Spinal cord (tissue), 10 donors: ENCODE measurements around the gene LLCFC1. TPM values are rescaled to one million over a fixed set of nuclear protein-coding genes. Genes with fewer than 3 reads are reported as not detected.

Source experiments
- DNase-seq, 6 donors: peaks; one replicate each; pipeline versions ENCODE4 v3.0.0 to v3.0.0-alpha.2; 2013 to 2015; ENCODE audit warnings: low spot score in 6 of 6, low read depth in 4 of 6
- H3K27ac ChIP-seq: one replicate; pipeline ENCODE4 v1.5.1; 2013; ENCODE audit warnings: low read depth, low read length, control low read depth
- H3K27me3 ChIP-seq: one replicate; pipeline ENCODE4 v1.6.1; 2013; ENCODE audit warnings: low read length; ENCODE audit not compliant: control insufficient read depth, insufficient read depth
- H3K36me3 ChIP-seq: one replicate; pipeline ENCODE4 v1.6.1; 2013; ENCODE audit warnings: low read length; ENCODE audit not compliant: control insufficient read depth, insufficient read depth
- H3K4me1 ChIP-seq: one replicate; pipeline ENCODE4 v1.6.1; 2013; ENCODE audit warnings: low read length; ENCODE audit not compliant: control insufficient read depth, insufficient read depth
- H3K4me3 ChIP-seq: one replicate; pipeline ENCODE4 v1.5.1; 2013; ENCODE audit warnings: low read depth, low read length, control low read depth
- H3K9me3 ChIP-seq: one replicate; pipeline ENCODE4 v1.6.1; 2013; ENCODE audit warnings: low read length; ENCODE audit not compliant: control insufficient read depth, insufficient read depth
- WGBS: methylation state at CpG from one replicate; pipeline ENCODE4 v1.1.5; 2013; ENCODE audit warnings: missing lambda C conversion rate; ENCODE audit not compliant: insufficient coverage; 5-methylcytosine and 5-hydroxymethylcytosine counted together
- polyA plus RNA-seq, 2 donors: library from polyadenylated mRNA; unstranded; fragments of 120-200 nt; gene quantifications; one replicate each; pipeline ENCODE4 v1.2.1, GENCODE V29; 2013; ENCODE audit not compliant: insufficient read length in 2 of 2
- total RNA-seq, 2 donors: library from RNA; depleted of rRNA in 1 of 2; stranded (reverse); fragments of 120-200 nt in 1 of 2; fragments of >200 nt in 1 of 2; gene quantifications; one replicate each; pipeline versions ENCODE4 v1.2.3 to v1.2.4, GENCODE V29; 2013 to 2014
- donor health status: healthy.

LLCFC1 gene
- total and polyA plus RNA-seq, 4 donors: 0.38 TPM; not detected in 3

DNA sequence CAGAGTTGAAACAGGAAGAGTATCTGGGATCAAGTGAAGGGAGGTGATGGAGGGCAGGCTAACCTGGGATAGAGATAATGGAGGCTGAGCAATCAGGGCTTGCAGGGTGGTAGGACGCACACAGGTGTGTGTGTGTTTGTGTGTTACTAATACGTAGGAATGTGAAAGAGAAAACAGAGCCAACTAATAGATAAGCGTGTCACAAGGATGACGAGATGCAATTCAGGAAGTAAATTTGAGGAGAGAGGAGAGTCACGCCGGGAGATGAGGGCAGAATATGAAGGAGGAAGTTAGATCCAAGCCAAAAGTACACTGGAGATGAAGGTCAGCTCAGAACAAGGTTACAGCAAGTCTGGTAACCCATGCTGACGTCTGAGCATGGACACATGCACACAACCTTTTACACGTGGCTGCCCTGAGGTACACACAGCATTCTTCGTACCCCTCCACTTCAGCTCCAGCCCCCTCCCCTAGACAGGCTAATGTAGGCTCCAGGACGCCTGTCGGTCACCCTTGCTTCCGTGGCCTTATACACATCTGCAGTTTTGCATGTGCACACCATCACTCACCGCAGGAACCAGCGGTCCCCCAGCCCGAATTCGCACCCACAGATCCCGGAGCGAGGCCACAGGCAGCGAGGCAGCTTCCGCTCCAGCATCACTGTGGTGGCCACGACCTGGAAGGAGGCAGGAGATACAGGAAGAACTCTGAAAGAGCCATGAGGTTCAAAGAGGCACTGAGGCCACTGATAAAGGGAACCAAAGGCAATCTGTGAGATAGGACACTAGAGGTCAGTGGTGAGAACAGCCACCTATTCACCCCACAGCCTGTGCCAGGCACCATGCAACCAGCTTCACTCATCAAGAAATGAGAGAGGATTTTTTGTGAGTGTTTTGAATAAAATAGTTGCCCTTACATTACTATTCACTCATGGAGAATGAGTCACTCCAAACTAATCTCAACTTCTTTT, 30.1 kb upstream of the LLCFC1 start:
- no peaks in the 10 kb centered on the region for H3K36me3 ChIP-seq
- peaks cover under 1% of the 10 kb centered on the region for H3K9me3 ChIP-seq
- H3K4me3 ChIP-seq: no peak overlapping the region
- 86% methylated on average over 21 of the region's 21 CpGs for WGBS
- no peak for DNase-seq
- H3K4me1 ChIP-seq: no peaks in the 10 kb centered on the region
- H3K27me3 ChIP-seq: no peaks in the 10 kb centered on the region
- no peak overlapping the region for H3K27ac ChIP-seq

DNA sequence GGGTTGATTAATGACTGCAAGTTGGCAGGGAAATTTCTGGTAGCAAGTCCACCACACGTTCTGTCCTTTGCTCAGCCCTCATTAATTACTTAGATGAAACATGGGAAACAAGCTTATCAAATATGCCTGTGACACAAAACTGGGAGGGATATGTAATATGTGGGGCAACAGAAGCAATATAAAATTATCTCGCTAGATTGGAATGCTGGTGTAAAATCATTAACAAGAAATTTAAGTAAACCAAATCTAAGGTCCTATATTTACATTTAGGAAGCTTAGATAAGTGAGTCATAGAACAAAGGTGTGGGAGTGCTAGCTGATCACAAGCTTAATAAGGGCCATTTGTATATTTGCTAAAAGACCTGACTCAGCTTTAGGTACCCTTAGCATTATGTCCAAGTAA, 29.3 kb upstream of the LLCFC1 start:
- Histone ChIP-seq H3K27ac (no peak overlapping the region), H3K4me1 (no peaks in the 10 kb centered on the region), H3K9me3 (no peaks in the 10 kb centered on the region), H3K4me3 (no peak overlapping the region), H3K36me3 (no peaks in the 10 kb centered on the region), H3K27me3 (no peaks in the 10 kb centered on the region)
- peak in 1 of 6 donors; percentile 14 for DNase-seq
- WGBS: no CpG with 5 or more reads among the region's 2 CpGs

DNA sequence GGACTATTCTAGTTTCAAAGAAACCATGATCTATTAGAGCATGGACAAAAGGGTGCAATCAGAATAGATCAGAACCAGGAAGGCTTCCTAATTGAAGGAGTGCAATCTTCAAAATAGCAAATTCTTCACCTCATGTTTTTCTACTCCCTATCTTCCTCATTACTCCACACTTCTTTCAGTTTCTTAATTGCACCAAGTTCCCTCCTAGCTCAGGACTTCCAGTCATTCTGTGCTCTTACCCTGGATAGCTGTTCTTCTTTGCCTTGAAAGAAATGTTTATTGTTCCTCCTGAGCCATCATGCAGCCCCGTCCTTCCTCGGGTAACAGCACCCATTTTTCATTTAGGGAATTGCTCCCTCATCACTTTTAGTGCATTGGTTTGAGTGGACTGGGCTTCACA, 28.8 kb upstream of the LLCFC1 start:
- no peaks in the 10 kb centered on the region for H3K27me3 ChIP-seq
- no peaks in the 10 kb centered on the region for H3K36me3 ChIP-seq
- H3K4me3 ChIP-seq: no peak overlapping the region
- no peak for DNase-seq
- H3K27ac ChIP-seq: no peak overlapping the region
- no peaks in the 10 kb centered on the region for H3K4me1 ChIP-seq
- no peaks in the 10 kb centered on the region for H3K9me3 ChIP-seq
- 75% methylated on average over 2 of the region's 2 CpGs for WGBS

DNA sequence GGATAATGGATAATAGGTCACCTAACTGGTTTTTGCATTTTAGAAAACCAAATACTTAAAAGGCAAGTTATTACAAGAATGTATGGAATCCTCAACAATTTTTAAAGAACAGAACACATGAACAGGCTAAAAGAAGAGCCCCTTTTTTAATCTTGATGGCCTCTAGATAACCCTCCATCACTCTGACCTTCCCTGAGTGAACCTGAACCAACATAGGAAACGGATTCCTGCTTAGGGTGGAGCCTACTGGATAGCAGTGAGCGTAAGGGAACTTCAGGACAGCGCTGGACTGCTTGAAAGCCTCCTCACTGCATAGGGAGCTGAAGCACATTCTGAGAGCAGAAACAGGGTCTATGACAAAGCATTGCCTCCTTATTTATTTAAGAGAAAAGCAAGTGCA, 26.2 kb upstream of the LLCFC1 start:
- H3K36me3 ChIP-seq: no peaks in the 10 kb centered on the region
- H3K27ac ChIP-seq: no peak overlapping the region
- H3K9me3 ChIP-seq: no peaks in the 10 kb centered on the region
- H3K4me1 ChIP-seq: no peaks in the 10 kb centered on the region
- WGBS: 81% methylated on average over 3 of the region's 3 CpGs
- no peak for DNase-seq
- no peak overlapping the region for H3K4me3 ChIP-seq
- H3K27me3 ChIP-seq: no peaks in the 10 kb centered on the region

DNA sequence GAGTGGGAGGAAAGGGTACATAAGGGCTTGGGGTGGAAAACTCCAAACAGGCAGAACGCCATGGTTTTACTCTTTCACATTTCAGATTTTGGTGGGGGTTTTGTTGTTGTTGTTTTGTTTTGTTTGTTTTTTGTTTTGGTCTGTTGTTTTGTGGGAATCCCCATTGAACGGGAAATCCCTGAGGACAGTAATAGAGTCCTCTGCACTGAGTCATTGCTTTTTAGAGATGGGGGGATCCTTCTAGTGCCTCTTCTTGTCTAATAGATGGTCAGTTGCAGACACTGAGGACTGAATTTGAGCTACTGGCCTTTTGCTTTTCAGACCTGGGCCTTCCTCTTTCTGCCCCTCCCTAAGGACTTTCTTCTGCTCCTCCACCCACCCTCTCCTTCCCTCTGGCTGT, 25.7 kb upstream of the LLCFC1 start:
- WGBS: 81% methylated on average over 2 of the region's 2 CpGs
- H3K27me3 ChIP-seq: no peaks in the 10 kb centered on the region

DNA sequence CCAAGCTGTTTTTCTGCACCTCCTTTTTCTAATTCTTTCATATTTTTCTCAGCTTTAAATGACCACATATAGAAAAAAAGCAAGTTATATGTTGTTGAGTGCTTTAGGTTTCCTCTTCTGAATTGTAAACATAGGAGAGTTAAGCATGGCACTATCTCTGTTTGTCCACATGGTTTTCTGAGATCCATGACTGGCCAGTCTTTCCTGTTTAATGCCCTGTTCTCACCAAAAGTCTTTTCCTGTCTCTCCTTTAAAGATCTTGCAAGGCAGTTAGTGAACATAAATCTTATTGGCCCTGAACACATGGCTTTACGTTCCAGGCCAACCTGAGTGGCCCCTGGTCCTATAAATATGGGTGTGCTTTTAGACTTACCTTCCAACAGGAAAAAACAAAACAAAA, 25.2 kb upstream of the LLCFC1 start:
- no peak for DNase-seq
- Histone ChIP-seq H3K4me3 (no peak overlapping the region), H3K4me1 (no peaks in the 10 kb centered on the region), H3K27me3 (no peaks in the 10 kb centered on the region), H3K27ac (no peak overlapping the region), H3K36me3 (no peaks in the 10 kb centered on the region), H3K9me3 (no peaks in the 10 kb centered on the region)
- no CpG with 5 or more reads among the region's 1 CpG for WGBS

More for the DNA sequence above, 25.7 kb upstream of the LLCFC1 start:
- Histone ChIP-seq H3K9me3 (no peaks in the 10 kb centered on the region), H3K36me3 (no peaks in the 10 kb centered on the region), H3K4me3 (no peak overlapping the region), H3K4me1 (no peaks in the 10 kb centered on the region), H3K27ac (no peak overlapping the region)
- DNase-seq: no peak

DNA sequence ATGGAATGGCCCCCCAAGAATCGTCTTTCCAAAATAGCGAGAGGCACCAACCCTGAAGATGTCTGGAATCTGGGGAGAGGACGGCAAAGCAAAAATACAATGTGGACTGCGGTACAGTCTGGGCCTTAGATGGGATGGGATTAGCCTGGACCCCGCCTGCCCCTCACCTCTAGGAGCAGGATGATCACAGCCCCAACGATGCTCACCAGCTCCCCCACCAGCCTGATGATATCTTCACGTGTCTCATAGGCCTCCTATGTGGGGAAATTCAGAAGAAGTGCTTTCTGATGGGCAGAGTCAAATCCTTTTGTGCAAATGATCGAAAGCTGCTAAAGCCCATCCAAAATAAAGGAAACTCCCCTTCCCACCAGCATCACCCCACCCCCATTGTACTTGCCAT, 24.0 kb upstream of the LLCFC1 start:
- Histone ChIP-seq H3K36me3 (no peaks in the 10 kb centered on the region), H3K9me3 (no peaks in the 10 kb centered on the region), H3K4me1 (no peaks in the 10 kb centered on the region), H3K4me3 (no peak overlapping the region), H3K27ac (no peak overlapping the region), H3K27me3 (no peaks in the 10 kb centered on the region)
- DNase-seq: no peak
- 100% methylated on average over 5 of the region's 8 CpGs for WGBS

DNA sequence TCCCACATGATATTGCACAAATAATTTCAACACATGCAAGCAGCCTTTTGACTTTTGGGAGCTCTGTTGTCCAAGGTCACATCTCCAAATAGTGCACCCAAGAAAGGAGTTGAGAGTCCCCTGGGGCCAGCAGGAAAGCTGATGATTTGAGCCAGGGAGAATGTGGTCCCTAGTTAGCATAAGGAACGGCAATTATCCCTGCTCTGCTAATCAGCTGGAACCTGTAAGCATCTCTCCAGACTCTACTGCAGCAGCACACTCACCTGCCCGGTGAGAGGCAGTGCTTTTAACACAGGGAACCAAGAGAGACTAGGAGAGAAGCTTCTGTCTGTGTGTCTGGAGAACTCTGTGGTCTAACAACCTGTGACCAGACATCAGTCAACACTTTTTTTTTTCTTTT, 22.8 kb upstream of the LLCFC1 start:
- H3K4me3 ChIP-seq: no peak overlapping the region
- H3K27me3 ChIP-seq: no peaks in the 10 kb centered on the region
- no peak overlapping the region for H3K27ac ChIP-seq
- no CpG with 5 or more reads among the region's 2 CpGs for WGBS
- DNase-seq: peak in 1 of 6 donors; percentile 8
- no peaks in the 10 kb centered on the region for H3K36me3 ChIP-seq
- no peaks in the 10 kb centered on the region for H3K9me3 ChIP-seq
- H3K4me1 ChIP-seq: no peaks in the 10 kb centered on the region

DNA sequence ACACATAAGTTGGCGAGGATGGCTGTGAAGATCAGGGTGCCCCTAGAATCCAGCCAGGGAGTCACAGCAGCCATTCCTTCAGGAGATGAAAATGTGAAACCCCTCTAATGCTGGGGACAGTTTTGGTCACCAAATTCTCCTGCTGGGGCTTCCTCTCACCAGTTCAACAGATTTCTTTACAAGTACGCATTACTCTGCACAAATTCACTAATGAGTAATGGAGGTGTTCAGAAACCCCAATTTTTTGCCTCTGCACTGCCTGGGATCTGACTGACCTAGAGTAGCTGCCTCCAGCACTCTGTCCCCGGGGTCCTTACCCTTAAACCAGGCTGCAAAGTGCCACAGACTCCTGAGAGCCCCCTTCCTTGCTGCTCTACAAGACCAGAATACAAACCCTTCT, 21.8 kb upstream of the LLCFC1 start:
- no peaks in the 10 kb centered on the region for H3K9me3 ChIP-seq
- no peak for DNase-seq
- no peaks in the 10 kb centered on the region for H3K27me3 ChIP-seq
- no peak overlapping the region for H3K27ac ChIP-seq
- H3K4me1 ChIP-seq: no peaks in the 10 kb centered on the region
- no peaks in the 10 kb centered on the region for H3K36me3 ChIP-seq
- H3K4me3 ChIP-seq: no peak overlapping the region
- WGBS: 78% methylated on average over 2 of the region's 3 CpGs

DNA sequence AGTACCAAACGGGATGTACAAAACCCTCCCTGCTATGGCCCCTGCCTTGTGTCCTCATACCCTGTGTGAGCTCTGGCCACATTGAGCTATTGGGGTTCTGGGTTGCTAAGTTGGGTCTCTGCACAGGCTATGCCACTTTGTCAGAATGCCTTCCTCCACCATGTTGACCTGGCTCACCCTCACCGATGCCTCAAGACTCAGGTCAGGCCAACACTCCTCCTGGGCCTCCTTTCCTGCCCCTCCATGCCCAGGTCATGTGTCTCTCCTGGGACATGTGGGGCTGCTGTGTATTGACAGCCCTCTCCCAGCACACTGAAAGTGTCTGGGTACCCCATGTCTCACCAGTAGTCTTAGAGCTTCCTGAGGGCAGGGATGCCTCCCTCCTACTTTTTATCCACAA, 20.4 kb upstream of the LLCFC1 start:
- Histone ChIP-seq H3K36me3 (no peaks in the 10 kb centered on the region), H3K4me1 (no peaks in the 10 kb centered on the region), H3K27ac (no peak overlapping the region), H3K27me3 (no peaks in the 10 kb centered on the region), H3K4me3 (no peak overlapping the region), H3K9me3 (no peaks in the 10 kb centered on the region)
- no peak for DNase-seq
- 100% methylated on average over 1 of the region's 2 CpGs for WGBS
